Measurements from ENCODE around the gene AK8. TPM values are rescaled to one million over a fixed set of nuclear protein-coding genes. Genes with fewer than 3 reads are reported as not detected.

Gene AK8
- total RNA-seq, 1 donor from 2014 or later: 2.0 TPM

- H3K36me3 ChIP-seq (ENCODE audit: control insufficient read depth, insufficient read depth, low read length): no peaks in the 10 kb centered on the region
- H3K4me3 ChIP-seq (ENCODE audit: low read depth, low read length): no peak overlapping the region
- DNase-seq (ENCODE audit: low read depth): no peak
- no peak for TF ChIP-seq CTCF (IDR thresholded peaks at IDR 0.05; ENCODE audit: insufficient read depth, low read length, poor library complexity, severe bottlenecking)
- peaks cover 2% of the 10 kb centered on the region for H3K27me3 ChIP-seq (ENCODE audit: control insufficient read depth, insufficient read depth, low read length)
Measured at GRCh38 chr9:132732326-132733259, 145.5 kb downstream of the AK8 start.

- H3K4me3 ChIP-seq (ENCODE audit: low read depth, low read length): no peak overlapping the region
- H3K36me3 ChIP-seq (ENCODE audit: control insufficient read depth, insufficient read depth, low read length): no peaks in the 10 kb centered on the region
- TF ChIP-seq CTCF (IDR thresholded peaks at IDR 0.05; ENCODE audit: insufficient read depth, low read length, poor library complexity, severe bottlenecking): no peak
- H3K27me3 ChIP-seq (ENCODE audit: control insufficient read depth, insufficient read depth, low read length): peaks cover 2% of the 10 kb centered on the region
- no peak for DNase-seq (ENCODE audit: low read depth)
Measured at GRCh38 chr9:132731230-132731629, 146.9 kb downstream of the AK8 start.

- no peak for TF ChIP-seq CTCF (IDR thresholded peaks at IDR 0.05; ENCODE audit: insufficient read depth, low read length, poor library complexity, severe bottlenecking)
Measured at GRCh38 chr9:132730054-132731033, 147.7 kb downstream of the AK8 start.

GRCh38 chr9:132729235-132729890 lies 148.7 kb downstream of the AK8 start:
- Histone ChIP-seq H3K36me3 (ENCODE audit: control insufficient read depth, insufficient read depth, low read length) (no peaks in the 10 kb centered on the region), H3K27me3 (ENCODE audit: control insufficient read depth, insufficient read depth, low read length) (peaks cover 2% of the 10 kb centered on the region), H3K4me3 (ENCODE audit: low read depth, low read length) (no peak overlapping the region)
- no peak for TF ChIP-seq CTCF (IDR thresholded peaks at IDR 0.05; ENCODE audit: insufficient read depth, low read length, poor library complexity, severe bottlenecking)
- DNase-seq (ENCODE audit: low read depth): no peak

More at GRCh38 chr9:132730054-132731033, 147.7 kb downstream of the AK8 start:
- DNase-seq (ENCODE audit: low read depth): no peak
- Histone ChIP-seq H3K4me3 (ENCODE audit: low read depth, low read length) (no peak overlapping the region), H3K36me3 (ENCODE audit: control insufficient read depth, insufficient read depth, low read length) (no peaks in the 10 kb centered on the region), H3K27me3 (ENCODE audit: control insufficient read depth, insufficient read depth, low read length) (peaks cover 2% of the 10 kb centered on the region)

- Histone ChIP-seq H3K36me3 (ENCODE audit: control insufficient read depth, insufficient read depth, low read length) (no peaks in the 10 kb centered on the region), H3K4me3 (ENCODE audit: low read depth, low read length) (no peak overlapping the region), H3K27me3 (ENCODE audit: control insufficient read depth, insufficient read depth, low read length) (no peaks in the 10 kb centered on the region)
- no peak for DNase-seq (ENCODE audit: low read depth)
- TF ChIP-seq CTCF (IDR thresholded peaks at IDR 0.05; ENCODE audit: insufficient read depth, low read length, poor library complexity, severe bottlenecking): no peak
Measured at GRCh38 chr9:132728497-132728896, 149.6 kb downstream of the AK8 start.

All from kidney epithelial cell (primary cell).